K562 (cell line): ENCODE measurements around the gene CATSPER1. TPM values are rescaled to one million over a fixed set of nuclear protein-coding genes. Genes with fewer than 3 reads are reported as not detected.

Source experiments
- ARID4B ChIP-seq: sonication (generic); formaldehyde crosslinking; IDR thresholded peaks from 2 replicates; pipeline ENCODE4 v1.8.0; 2022; ENCODE audit warnings: mild to moderate bottlenecking, missing genetic modification reagents
- STAT6 ChIP-seq: sonication (generic); formaldehyde crosslinking; IDR thresholded peaks from 2 replicates; pipeline ENCODE4 v1.8.1; 2023; ENCODE audit warnings: mild to moderate bottlenecking, missing genetic modification reagents
- TCF7 ChIP-seq: sonication (generic); IDR thresholded peaks from 2 replicates; pipeline ENCODE4 v1.6.1; 2016; ENCODE audit warnings: antibody characterized with exemption, borderline replicate concordance
- ZBTB40 ChIP-seq, 2 experiments: fragments of 450-650 bp in 1 of 2; sonication (generic) in 1 of 2; formaldehyde crosslinking in 1 of 2; IDR thresholded peaks; 2 replicates each; pipeline versions ENCODE4 v1.7.1 to v1.9.0; 2016 to 2022; ENCODE audit warnings: inconsistent platforms in 1 of 2, mild to moderate bottlenecking in 1 of 2, missing genetic modification reagents in 1 of 2
- ZNF24 ChIP-seq: fragments of 450-650 bp; IDR thresholded peaks from 2 replicates; pipeline ENCODE4 v1.6.1; 2016
- ZNF384 ChIP-seq: IDR thresholded peaks from 2 replicates; pipeline ENCODE4 v1.6.1; 2012; ENCODE audit warnings: low read depth, low read length, improper control_type of control experiment
- polyA plus RNA-seq, 8 experiments: library from polyadenylated mRNA; depleted of rRNA in 4 of 8; stranded (reverse) in 5 of 8; unstranded in 3 of 8; fragments of >200 nt; fragmentation: Nextera tagmentation in 2 of 8; fragmentation: Illumina TruSeq in 1 of 8; extraction: Ambion mirVana in 2 of 8; extraction: Trizol in 1 of 8; gene quantifications; 2 replicates each; pipeline versions ENCODE4 v1.2.1 to v1.2.3, GENCODE V29; 2011 to 2014; ENCODE audit warnings: inconsistent platforms in 1 of 8, missing spikeins in 1 of 8
- total RNA-seq, 7 experiments: library from RNA; depleted of rRNA in 6 of 7; stranded (reverse); fragments of >200 nt in 6 of 7; fragmentation: Illumina TruSeq in 2 of 7; extraction: Trizol in 2 of 7; gene quantifications; 2 replicates each; pipeline versions ENCODE4 v1.2.1 to v1.2.3, GENCODE V29; 2011 to 2021; ENCODE audit warnings: low replicate concordance in 1 of 7

The CATSPER1 gene
- total and polyA plus RNA-seq, 9 of the 15 experiments (the other 6 are each of a cell fraction or from before 2014, with no cell fraction given), result 0.21 to 3.3 (median 0.76) TPM

GRCh38 chr11:66022401-66023185 lies 3.7 kb downstream of the CATSPER1 start (continued):
- TF ChIP-seq STAT6 (CRISPR knock-in tag), result 0 out of 2 replicates have a peak, but pooled peaks have one; percentile 65
- 0 out of 2 replicates have a peak, but pooled peaks have one; percentile 9 for TF ChIP-seq ZBTB40 (IDR thresholded peaks at IDR 0.05)
- TF ChIP-seq ZBTB40 (CRISPR knock-in tag; IDR thresholded peaks at IDR 0.05), result no peak
- no peak for TF ChIP-seq TCF7
- 0 out of 2 replicates have a peak, but pooled peaks have one; percentile 36 for TF ChIP-seq ZNF384
- no peak for TF ChIP-seq ZNF24
- no peak for TF ChIP-seq ARID4B (CRISPR knock-in tag)
